ENCODE data around the gene PLAAT4. TPM values are rescaled to one million over a fixed set of nuclear protein-coding genes. Genes with fewer than 3 reads are reported as not detected.

The PLAAT4 gene
- total RNA-seq, 1 donor from 2014 or later, result 1.7 TPM

- H3K27me3 Mint-ChIP-seq (ENCODE audit: low read depth), result no peaks in the 10 kb centered on the region
- H3K27ac Mint-ChIP-seq, result no peak overlapping the region
- peaks cover 11% of the 10 kb centered on the region for H3K4me1 Mint-ChIP-seq
- peaks cover 4% of the 10 kb centered on the region for H3K36me3 Mint-ChIP-seq
- TF ChIP-seq, protein P1, sequence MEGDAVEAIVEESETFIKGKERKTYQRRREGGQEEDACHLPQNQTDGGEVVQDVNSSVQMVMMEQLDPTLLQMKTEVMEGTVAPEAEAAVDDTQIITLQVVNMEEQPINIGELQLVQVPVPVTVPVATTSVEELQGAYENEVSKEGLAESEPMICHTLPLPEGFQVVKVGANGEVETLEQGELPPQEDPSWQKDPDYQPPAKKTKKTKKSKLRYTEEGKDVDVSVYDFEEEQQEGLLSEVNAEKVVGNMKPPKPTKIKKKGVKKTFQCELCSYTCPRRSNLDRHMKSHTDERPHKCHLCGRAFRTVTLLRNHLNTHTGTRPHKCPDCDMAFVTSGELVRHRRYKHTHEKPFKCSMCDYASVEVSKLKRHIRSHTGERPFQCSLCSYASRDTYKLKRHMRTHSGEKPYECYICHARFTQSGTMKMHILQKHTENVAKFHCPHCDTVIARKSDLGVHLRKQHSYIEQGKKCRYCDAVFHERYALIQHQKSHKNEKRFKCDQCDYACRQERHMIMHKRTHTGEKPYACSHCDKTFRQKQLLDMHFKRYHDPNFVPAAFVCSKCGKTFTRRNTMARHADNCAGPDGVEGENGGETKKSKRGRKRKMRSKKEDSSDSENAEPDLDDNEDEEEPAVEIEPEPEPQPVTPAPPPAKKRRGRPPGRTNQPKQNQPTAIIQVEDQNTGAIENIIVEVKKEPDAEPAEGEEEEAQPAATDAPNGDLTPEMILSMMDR (IDR thresholded peaks at IDR 0.05; ENCODE audit: unreplicated experiment), result no peak
- peaks cover 30% of the 10 kb centered on the region for H3K9me3 Mint-ChIP-seq
- H3K4me3 Mint-ChIP-seq, result no peak overlapping the region
- DNase-seq (ENCODE audit: low spot score in 2 of 2, unreplicated experiment in 2 of 2), result no peak
These were observed 35.4 kb upstream of the PLAAT4 start for GRCh38 chr11:63501236-63501635.

GRCh38 chr11:63502252-63502820 is 34.3 kb upstream of the PLAAT4 start:
- H3K27me3 Mint-ChIP-seq (ENCODE audit: low read depth), result no peaks in the 10 kb centered on the region
- peak overlapping the region; percentile 2 for H3K27ac Mint-ChIP-seq
- H3K4me3 Mint-ChIP-seq, result no peak overlapping the region
- peaks cover 4% of the 10 kb centered on the region for H3K36me3 Mint-ChIP-seq
- H3K4me1 Mint-ChIP-seq, result peaks cover 15% of the 10 kb centered on the region
- TF ChIP-seq, protein P1 (IDR thresholded peaks at IDR 0.05; ENCODE audit: unreplicated experiment), result no peak
- DNase-seq (ENCODE audit: low spot score in 2 of 2, unreplicated experiment in 2 of 2), result no peak
- H3K9me3 Mint-ChIP-seq, result peaks cover 24% of the 10 kb centered on the region

- H3K27ac Mint-ChIP-seq, result no peak overlapping the region
- TF ChIP-seq, protein P1 (IDR thresholded peaks at IDR 0.05; ENCODE audit: unreplicated experiment), result no peak
- H3K4me1 Mint-ChIP-seq, result peaks cover 16% of the 10 kb centered on the region
- H3K27me3 Mint-ChIP-seq (ENCODE audit: low read depth), result no peaks in the 10 kb centered on the region
- H3K4me3 Mint-ChIP-seq, result no peak overlapping the region
- peaks cover 4% of the 10 kb centered on the region for H3K36me3 Mint-ChIP-seq
- DNase-seq (ENCODE audit: low spot score in 2 of 2, unreplicated experiment in 2 of 2), result no peak
- peaks cover 17% of the 10 kb centered on the region for H3K9me3 Mint-ChIP-seq
These were observed 33.1 kb upstream of the PLAAT4 start for GRCh38 chr11:63503492-63503891.

- Mint-ChIP-seq H3K36me3 (peaks cover 4% of the 10 kb centered on the region), H3K27ac (no peak overlapping the region), H3K4me1 (peaks cover 16% of the 10 kb centered on the region), H3K4me3 (no peak overlapping the region), H3K27me3 (ENCODE audit: low read depth) (no peaks in the 10 kb centered on the region), H3K9me3 (peaks cover 17% of the 10 kb centered on the region)
- TF ChIP-seq, protein P1 (IDR thresholded peaks at IDR 0.05; ENCODE audit: unreplicated experiment), result no peak
- no peak for DNase-seq (ENCODE audit: low spot score in 2 of 2, unreplicated experiment in 2 of 2)
These were observed 32.6 kb upstream of the PLAAT4 start for GRCh38 chr11:63504054-63504453.

DNA sequence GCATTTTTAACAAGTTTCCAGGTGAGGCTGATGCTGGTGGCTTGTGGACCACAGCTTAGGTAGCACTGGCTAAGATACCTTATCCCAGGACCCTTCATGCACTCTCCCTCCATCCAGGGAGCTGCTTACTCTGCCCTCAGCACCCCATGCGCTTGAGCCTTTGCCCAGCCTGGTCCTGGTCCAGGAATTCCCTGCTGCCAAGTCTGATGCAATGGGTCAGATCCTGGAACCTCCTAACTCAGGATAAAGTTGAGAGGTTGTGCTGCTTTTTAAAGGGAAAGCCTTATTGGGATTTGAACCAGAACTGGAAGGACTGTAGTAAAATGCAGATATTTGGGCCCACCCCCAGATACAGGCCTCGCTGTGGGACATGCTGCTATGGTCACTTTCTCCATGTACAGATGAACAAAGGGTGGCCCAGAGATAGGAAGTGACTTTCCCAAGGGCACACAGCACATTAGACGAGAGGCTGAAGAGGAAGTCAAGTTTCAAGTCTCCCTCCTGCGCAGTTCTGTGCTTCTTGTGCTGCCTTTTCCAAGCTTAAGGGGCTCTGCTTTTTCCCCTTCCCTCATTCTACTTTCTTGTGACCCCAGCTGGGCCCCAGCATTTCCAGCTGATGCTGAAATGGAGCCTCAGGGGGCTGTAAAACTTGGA is 31.5 kb upstream of the PLAAT4 start:
- TF ChIP-seq, protein P1 (IDR thresholded peaks at IDR 0.05; ENCODE audit: unreplicated experiment), result no peak
- Mint-ChIP-seq H3K4me1 (peaks cover 16% of the 10 kb centered on the region), H3K27me3 (ENCODE audit: low read depth) (no peaks in the 10 kb centered on the region), H3K27ac (no peak overlapping the region), H3K9me3 (peaks cover 7% of the 10 kb centered on the region), H3K36me3 (peaks cover 4% of the 10 kb centered on the region), H3K4me3 (no peak overlapping the region)
- DNase-seq (ENCODE audit: low spot score in 2 of 2, unreplicated experiment in 2 of 2), result no peak
